Measurements from ENCODE around the gene WWC2. TPM values are rescaled to one million over a fixed set of nuclear protein-coding genes. Genes with fewer than 3 reads are reported as not detected.
A peak's percentile ranks its signal among the peaks of the same experiment; 100 is the strongest.
"Not testable (repeated sequence)": the region's sequence is repeated elsewhere in the genome, so short reads cannot be mapped to it uniquely, and the experiment has no call there.

WWC2 gene
- polyA plus RNA-seq, 1 experiment = 32.0 TPM

- no peak for TF ChIP-seq CTCF (IDR thresholded peaks at IDR 0.05; ENCODE audit: insufficient read depth, low read depth, low read length)
- DNase-seq (ENCODE audit: low read depth) = no peak
- Histone ChIP-seq H3K4me3 (ENCODE audit: low read depth, low read length) (no peak overlapping the region), H3K27me3 (ENCODE audit: control insufficient read depth, insufficient read depth, low read length) (no peaks in the 10 kb centered on the region), H3K36me3 (ENCODE audit: control insufficient read depth, insufficient read depth, low read length) (no peaks in the 10 kb centered on the region; the same call in 1 of the 2 replicates)
- POLR2A ChIA-PET = interaction anchor here (0.7 kb wide), 1 partner anchor 9 kb away, joined by 5 read pairs; no protein-coding TSS in a partner anchor
- CTCF ChIA-PET = interaction anchor here (1.0 to 1.3 kb wide), 2 partner anchors 8 to 45 kb away, joined by 3 to 4 read pairs; no protein-coding TSS in a partner anchor
Measured at GRCh38 chr4:183107891-183108459, 8.9 kb downstream of the WWC2 start.

DNA sequence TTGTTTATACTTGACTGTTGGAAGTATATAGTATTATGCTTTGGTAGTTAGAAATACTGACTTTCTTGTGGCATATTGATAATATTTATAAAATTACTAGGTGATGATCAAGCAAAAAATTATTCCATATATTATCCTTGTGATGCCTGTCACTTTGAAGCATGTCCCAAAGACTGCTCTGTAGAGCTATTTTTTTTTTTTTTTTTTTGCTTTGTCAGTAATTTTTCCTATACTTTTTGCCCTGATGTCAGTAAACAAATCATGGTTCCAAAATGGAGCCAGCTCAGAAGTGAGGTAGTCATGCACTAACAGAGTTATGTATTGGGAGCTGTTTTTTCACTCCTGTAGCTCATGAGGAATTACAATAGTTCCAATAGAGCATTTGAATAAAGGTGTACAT lies 11.2 kb downstream of the WWC2 start:
- no peaks in the 10 kb centered on the region; the same call in 1 of the 2 replicates for H3K36me3 ChIP-seq (ENCODE audit: control insufficient read depth, insufficient read depth, low read length)
- no peak for DNase-seq (ENCODE audit: low read depth)
- no peak overlapping the region for H3K4me3 ChIP-seq (ENCODE audit: low read depth, low read length)
- ChIA-PET CTCF (interaction anchor here (0.6 to 1.7 kb wide), 2 partner anchors 37 to 139 kb away, joined by 3 to 4 read pairs; no protein-coding TSS in a partner anchor), POLR2A (interaction anchor here (0.6 kb wide), 1 partner anchor 38 kb away, joined by 12 read pairs; no protein-coding TSS in a partner anchor)
- H3K27me3 ChIP-seq (ENCODE audit: control insufficient read depth, insufficient read depth, low read length) = no peaks in the 10 kb centered on the region
- TF ChIP-seq CTCF (IDR thresholded peaks at IDR 0.05; ENCODE audit: insufficient read depth, low read depth, low read length) = no peak

- CTCF ChIA-PET = interaction anchor here (0.6 kb wide), 1 partner anchor 363 kb away, joined by 4 read pairs; no protein-coding TSS in a partner anchor
- H3K27me3 ChIP-seq (ENCODE audit: control insufficient read depth, insufficient read depth, low read length) = no peaks in the 10 kb centered on the region
- DNase-seq (ENCODE audit: low read depth) = no peak
- no peak overlapping the region for H3K4me3 ChIP-seq (ENCODE audit: low read depth, low read length)
- no peak for TF ChIP-seq CTCF (IDR thresholded peaks at IDR 0.05; ENCODE audit: insufficient read depth, low read depth, low read length)
- no peaks in the 10 kb centered on the region; the same call in 1 of the 2 replicates for H3K36me3 ChIP-seq (ENCODE audit: control insufficient read depth, insufficient read depth, low read length)
- POLR2A ChIA-PET = no interaction called here
Measured at GRCh38 chr4:183111452-183111885, 12.4 kb downstream of the WWC2 start.

DNA sequence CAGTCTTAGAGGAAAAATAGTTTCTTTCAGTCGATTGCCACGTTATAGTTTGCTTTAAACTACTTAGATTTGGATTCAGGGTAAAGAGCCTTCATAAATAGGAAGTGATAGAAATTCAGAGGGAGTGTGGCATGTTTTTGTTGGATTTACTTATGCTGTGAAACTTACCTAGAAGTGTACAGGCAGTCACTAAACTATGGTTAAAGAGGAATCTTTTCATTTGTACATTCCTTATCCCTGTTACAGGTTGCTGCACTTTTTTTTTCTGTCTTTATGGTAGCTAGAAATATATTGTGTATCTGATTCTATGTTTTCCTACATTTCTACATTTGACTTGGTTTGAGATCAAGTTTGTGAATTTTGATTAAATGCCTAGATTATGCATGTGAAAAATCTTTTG lies 19.1 kb downstream of the WWC2 start:
- ChIA-PET CTCF (interaction anchor here (1.0 kb wide), 1 partner anchor 12 kb away, joined by 3 read pairs; no protein-coding TSS in a partner anchor), POLR2A (interaction anchor here (0.6 kb wide), 1 partner anchor 1582 kb away, joined by 4 read pairs; no protein-coding TSS in a partner anchor)
- Histone ChIP-seq H3K27me3 (ENCODE audit: control insufficient read depth, insufficient read depth, low read length) (no peaks in the 10 kb centered on the region), H3K36me3 (ENCODE audit: control insufficient read depth, insufficient read depth, low read length) (no peaks in the 10 kb centered on the region), H3K4me3 (ENCODE audit: low read depth, low read length) (no peak overlapping the region)
- no peak for TF ChIP-seq CTCF (IDR thresholded peaks at IDR 0.05; ENCODE audit: insufficient read depth, low read depth, low read length)
- no peak for DNase-seq (ENCODE audit: low read depth)

DNA sequence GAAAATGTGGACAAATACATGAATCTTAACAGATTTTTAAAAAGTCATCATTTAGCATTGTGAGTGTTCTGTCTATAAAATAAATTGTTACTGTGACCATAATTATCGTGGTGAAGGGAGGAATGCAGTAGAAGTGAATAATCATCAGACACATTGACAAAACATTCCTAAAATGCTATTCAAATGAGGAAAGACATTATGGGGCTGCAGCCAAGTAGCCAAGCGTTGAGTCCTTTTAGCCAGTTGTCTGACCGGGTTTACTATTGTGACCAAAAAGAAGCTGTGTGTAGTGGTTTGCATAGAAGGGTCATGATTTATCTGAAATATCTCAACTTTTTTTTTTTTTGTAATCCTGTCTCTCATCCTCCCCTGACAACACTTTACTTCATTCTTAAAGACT lies 19.5 kb downstream of the WWC2 start:
- CTCF ChIA-PET = interaction anchor here (1.0 kb wide), 1 partner anchor 11 kb away, joined by 3 read pairs; no protein-coding TSS in a partner anchor

DNA sequence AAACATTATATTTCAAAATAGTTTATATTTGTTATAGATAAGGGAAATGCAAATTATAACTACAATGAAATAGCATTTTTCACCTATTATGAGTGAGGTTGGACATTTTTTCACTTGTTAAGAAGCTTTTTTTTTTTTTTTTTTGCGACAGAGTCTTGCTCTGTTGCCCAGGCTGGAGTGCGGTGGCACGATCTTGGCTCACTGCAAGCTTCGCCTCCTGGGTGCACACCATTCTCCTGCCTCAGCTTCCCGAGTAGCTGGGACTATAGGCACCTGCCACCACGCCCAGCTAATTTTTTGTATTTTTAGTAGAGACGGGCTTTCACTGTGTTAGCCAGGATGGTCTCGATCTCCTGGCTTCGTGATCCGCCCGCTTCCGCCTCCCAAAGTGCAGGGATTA lies 22.6 kb downstream of the WWC2 start:
- CTCF ChIA-PET = interaction anchor here (0.9 kb wide), 1 partner anchor 45 kb away, joined by 3 read pairs; no protein-coding TSS in a partner anchor
- H3K27me3 ChIP-seq (ENCODE audit: control insufficient read depth, insufficient read depth, low read length); DNase-seq (ENCODE audit: low read depth); POLR2A ChIA-PET; H3K36me3 ChIP-seq (ENCODE audit: control insufficient read depth, insufficient read depth, low read length); H3K4me3 ChIP-seq (ENCODE audit: low read depth, low read length): not testable (repeated sequence)

More for the DNA sequence above, 19.5 kb downstream of the WWC2 start:
- Histone ChIP-seq H3K4me3 (ENCODE audit: low read depth, low read length) (no peak overlapping the region), H3K27me3 (ENCODE audit: control insufficient read depth, insufficient read depth, low read length) (no peaks in the 10 kb centered on the region), H3K36me3 (ENCODE audit: control insufficient read depth, insufficient read depth, low read length) (no peaks in the 10 kb centered on the region)
- POLR2A ChIA-PET = interaction anchor here (0.6 kb wide), 1 partner anchor 1581 kb away, joined by 4 read pairs; no protein-coding TSS in a partner anchor
- DNase-seq (ENCODE audit: low read depth) = peak; percentile 65
- TF ChIP-seq CTCF (IDR thresholded peaks at IDR 0.05; ENCODE audit: insufficient read depth, low read depth, low read length) = no peak

Data from BJ (cell line).